Activated CD8-positive, alpha-beta T cell treated with anti-CD3 and anti-CD28 coated beads for 36 hours (primary cell): Measurements from ENCODE around the gene AADACL4. TPM values are rescaled to one million over a fixed set of nuclear protein-coding genes. Genes with fewer than 3 reads are reported as not detected.

Experiments used
- ATAC-seq: fragments of 200-7000 bp; cut with Tn5 transposase; one replicate; pipeline ENCODE4 v1.10.0; 2021; ENCODE audit warnings: mild to moderate bottlenecking, moderate library complexity
- CTCF ChIA-PET: fragments of 350-600 bp; sonication (Branson Sonifier 250); formaldehyde crosslinking; loops from one replicate; lab custom pipeline; 2021; ENCODE audit warnings: antibody characterized with exemption; lab: Charles Lee
- POLR2A ChIA-PET: fragments of 350-600 bp; sonication (Branson Sonifier 250); formaldehyde crosslinking; loops from one replicate; lab custom pipeline; 2021; ENCODE audit warnings: antibody characterized with exemption; lab: Charles Lee
- DNase-seq: peaks from one replicate; pipeline ENCODE4 v3.0.0-alpha.2; 2020
- H3K27ac Mint-ChIP-seq: one replicate; pipeline ENCODE4 v1.8.0; 2021; ENCODE audit warnings: mild to moderate bottlenecking, mixed read lengths
- H3K27me3 Mint-ChIP-seq: one replicate; pipeline ENCODE4 v1.8.0; 2021; ENCODE audit warnings: mixed read lengths
- H3K36me3 Mint-ChIP-seq: one replicate; pipeline ENCODE4 v1.8.0; 2021; ENCODE audit warnings: low read depth, mixed read lengths
- H3K4me1 Mint-ChIP-seq: one replicate; pipeline ENCODE4 v1.8.0; 2021; ENCODE audit warnings: low read depth, mixed read lengths
- H3K4me3 Mint-ChIP-seq: one replicate; pipeline ENCODE4 v1.8.0; 2021; ENCODE audit warnings: mild to moderate bottlenecking, moderate library complexity, mixed read lengths
- H3K9me3 Mint-ChIP-seq: one replicate; pipeline ENCODE4 v1.8.0; 2021; ENCODE audit warnings: mixed read lengths
- CTCF ChIP-seq: fragments of 200-600 bp; IDR thresholded peaks from one replicate; pipeline ENCODE4 v1.8.0; 2022; ENCODE audit warnings: antibody characterized with exemption, mild to moderate bottlenecking
- intact Hi-C: fragments of 100-400 bp; cut with micrococcal nuclease; formaldehyde crosslinking; loops from one replicate; pipeline ENCODE4 v1.10.0; 2022
- total RNA-seq, 2 experiments: library from RNA; stranded (reverse); gene quantifications; one replicate each; pipeline ENCODE4 v1.2.3, GENCODE V29; 2021

AADACL4 gene
- total RNA-seq, 2 experiments from 2014 or later = not detected

- H3K27ac Mint-ChIP-seq = no peak overlapping the region
- ATAC-seq (no peak), DNase-seq (no peak)
- no peaks in the 10 kb centered on the region for H3K36me3 Mint-ChIP-seq
- intact Hi-C loops = no loop called here
- POLR2A ChIA-PET = no interaction called here
- CTCF ChIA-PET = interaction anchor here (1.1 kb wide), 1 partner anchor 19 kb away, joined by 3 read pairs; no protein-coding TSS in a partner anchor
- no peaks in the 10 kb centered on the region for H3K4me1 Mint-ChIP-seq
- H3K9me3 Mint-ChIP-seq = peaks cover 2% of the 10 kb centered on the region
- no peak overlapping the region for H3K4me3 Mint-ChIP-seq
- H3K27me3 Mint-ChIP-seq = peaks cover 20% of the 10 kb centered on the region
- TF ChIP-seq CTCF = no peak
Measured at GRCh38 chr1:12677565-12677964, 33.7 kb downstream of the AADACL4 start.

- H3K27me3 Mint-ChIP-seq = peaks cover 18% of the 10 kb centered on the region
- intact Hi-C loops = no loop called here
- TF ChIP-seq CTCF = no peak
- no peak overlapping the region for H3K27ac Mint-ChIP-seq
- ChIA-PET POLR2A (no interaction called here), CTCF (interaction anchor here (1.1 kb wide), 1 partner anchor 20 kb away, joined by 3 read pairs; no protein-coding TSS in a partner anchor)
- no peak for DNase-seq
- no peak for ATAC-seq
- no peaks in the 10 kb centered on the region for H3K4me1 Mint-ChIP-seq
- no peak overlapping the region for H3K4me3 Mint-ChIP-seq
- no peaks in the 10 kb centered on the region for H3K36me3 Mint-ChIP-seq
- H3K9me3 Mint-ChIP-seq = peaks cover 2% of the 10 kb centered on the region
Measured at GRCh38 chr1:12678350-12678749, 34.5 kb downstream of the AADACL4 start.

- no peak for TF ChIP-seq CTCF
- H3K9me3 Mint-ChIP-seq = peaks cover 2% of the 10 kb centered on the region
- no peak overlapping the region for H3K27ac Mint-ChIP-seq
- CTCF ChIA-PET = no interaction called here
- no peak overlapping the region for H3K4me3 Mint-ChIP-seq
- H3K36me3 Mint-ChIP-seq = no peaks in the 10 kb centered on the region
- H3K4me1 Mint-ChIP-seq = no peaks in the 10 kb centered on the region
- H3K27me3 Mint-ChIP-seq = peaks cover 18% of the 10 kb centered on the region
- POLR2A ChIA-PET = interaction anchor here (0.6 kb wide), 1 partner anchor 212 kb away, joined by 3 read pairs; no protein-coding TSS in a partner anchor
- ATAC-seq (no peak), DNase-seq (no peak)
- intact Hi-C loops = no loop called here
Measured at GRCh38 chr1:12678820-12679219, 34.9 kb downstream of the AADACL4 start.

- no peaks in the 10 kb centered on the region for H3K9me3 Mint-ChIP-seq
- peaks cover 13% of the 10 kb centered on the region for H3K27me3 Mint-ChIP-seq
- H3K4me1 Mint-ChIP-seq = no peaks in the 10 kb centered on the region
- no peak overlapping the region for H3K27ac Mint-ChIP-seq
- ATAC-seq = no peak
- ChIA-PET POLR2A (no interaction called here), CTCF (no interaction called here)
- no peaks in the 10 kb centered on the region for H3K36me3 Mint-ChIP-seq
- no peak for TF ChIP-seq CTCF
- H3K4me3 Mint-ChIP-seq = no peak overlapping the region
- intact Hi-C loops = no loop called here
- DNase-seq = no peak
Measured at GRCh38 chr1:12690156-12690555, 46.3 kb downstream of the AADACL4 start.

GRCh38 chr1:12692967-12693782, 49.3 kb downstream of the AADACL4 start:
- Mint-ChIP-seq H3K4me3 (no peak overlapping the region), H3K27me3 (peaks cover 6% of the 10 kb centered on the region), H3K27ac (no peak overlapping the region), H3K4me1 (no peaks in the 10 kb centered on the region), H3K36me3 (no peaks in the 10 kb centered on the region), H3K9me3 (no peaks in the 10 kb centered on the region)
- ATAC-seq = no peak
- CTCF ChIA-PET = no interaction called here
- intact Hi-C loops = no loop called here
- no peak for TF ChIP-seq CTCF
- DNase-seq = no peak
- POLR2A ChIA-PET = no interaction called here
